GM23338 (cell line): ENCODE measurements around the gene FOXF1. TPM values are rescaled to one million over a fixed set of nuclear protein-coding genes. Genes with fewer than 3 reads are reported as not detected.

Experiments used
- ATAC-seq: fragments of 200-7000 bp; cut with Tn5 transposase; 3 replicates; pipeline ENCODE4 v1.9.1; 2020
- DNase-seq: peaks from one replicate; pipeline ENCODE4 v3.0.0-alpha.2; 2015; ENCODE audit warnings: low spot score
- H2AFZ ChIP-seq: fragments of 200-600 bp; sonication (generic); 2 replicates; pipeline ENCODE4 v1.8.0; 2016; ENCODE audit warnings: antibody characterized with exemption, mild to moderate bottlenecking, moderate library complexity
- H3F3A ChIP-seq: fragments of 200-600 bp; sonication (generic); replicated peaks from 2 replicates; pipeline ENCODE4 v1.8.0; 2017; ENCODE audit warnings: antibody characterized with exemption, mixed run types, low read depth
- H3K27ac ChIP-seq: fragments of 200-600 bp; sonication (generic); 2 replicates; pipeline ENCODE4 v1.6.1; 2016; ENCODE audit warnings: low read depth
- H3K27me3 ChIP-seq: fragments of 200-600 bp; sonication (generic); 2 replicates; pipeline ENCODE4 v1.8.0; 2016; ENCODE audit warnings: mild to moderate bottlenecking, mixed run types, moderate library complexity; ENCODE audit not compliant: insufficient read depth
- H3K36me3 ChIP-seq: fragments of 200-600 bp; sonication (generic); 2 replicates; pipeline ENCODE4 v1.8.0; 2016; ENCODE audit warnings: mild to moderate bottlenecking; ENCODE audit not compliant: insufficient read depth
- H3K4me1 ChIP-seq: fragments of 200-600 bp; sonication (generic); 2 replicates; pipeline ENCODE4 v1.8.0; 2016; ENCODE audit warnings: mild to moderate bottlenecking, moderate library complexity; ENCODE audit not compliant: insufficient read depth
- H3K4me2 ChIP-seq: fragments of 200-600 bp; sonication (generic); 2 replicates; pipeline ENCODE4 v1.7.1; 2017; ENCODE audit warnings: mixed run types
- H3K4me3 ChIP-seq: fragments of 200-600 bp; sonication (generic); 2 replicates; pipeline ENCODE4 v1.6.1; 2016; ENCODE audit warnings: mixed run types
- H3K79me2 ChIP-seq: fragments of 200-600 bp; sonication (generic); replicated peaks from 2 replicates; pipeline ENCODE4 v1.8.0; 2017; ENCODE audit warnings: mild to moderate bottlenecking; ENCODE audit not compliant: insufficient read depth
- H3K9me2 ChIP-seq: fragments of 200-600 bp; sonication (generic); 2 replicates; pipeline ENCODE4 v1.8.0; 2017; ENCODE audit not compliant: insufficient read depth
- H4K20me1 ChIP-seq: fragments of 200-600 bp; sonication (generic); replicated peaks from 2 replicates; pipeline ENCODE4 v1.8.0; 2017; ENCODE audit warnings: mild to moderate bottlenecking; ENCODE audit not compliant: insufficient read depth
- H3K27ac Mint-ChIP-seq: 2 replicates; pipeline ENCODE4 v1.8.0; 2020; ENCODE audit warnings: inconsistent platforms, mild to moderate bottlenecking, moderate library complexity, mixed read lengths
- H3K27me3 Mint-ChIP-seq: 3 replicates; pipeline ENCODE4 v1.8.0; 2022; ENCODE audit warnings: low read depth, mild to moderate bottlenecking, moderate library complexity, mixed read lengths, inconsistent platforms; ENCODE audit not compliant: insufficient read depth, poor library complexity
- H3K36me3 Mint-ChIP-seq: 3 replicates; pipeline ENCODE4 v1.8.0; 2021; ENCODE audit warnings: low read depth, mild to moderate bottlenecking, inconsistent platforms, moderate library complexity, mixed read lengths
- H3K4me1 Mint-ChIP-seq: 3 replicates; pipeline ENCODE4 v1.8.0; 2020; ENCODE audit warnings: mild to moderate bottlenecking, inconsistent platforms, mixed read lengths
- H3K4me3 Mint-ChIP-seq: 3 replicates; pipeline ENCODE4 v1.8.0; 2021; ENCODE audit warnings: moderate library complexity, mild to moderate bottlenecking, inconsistent platforms, mixed read lengths
- H3K9me3 Mint-ChIP-seq: 3 replicates; pipeline ENCODE4 v1.8.0; 2020; ENCODE audit warnings: moderate library complexity, mild to moderate bottlenecking, inconsistent platforms, mixed read lengths
- CREB1 ChIP-seq: fragments of 250-450 bp; sonication (Bioruptor Pico); IDR thresholded peaks from 2 replicates; pipeline ENCODE4 v1.5.0; 2020; ENCODE audit warnings: low read depth, mild to moderate bottlenecking, moderate library complexity
- EZH2 ChIP-seq: fragments of 200-600 bp; sonication (generic); IDR thresholded peaks from one replicate; pipeline ENCODE4 v1.8.0; 2017; ENCODE audit warnings: antibody characterized with exemption, mild to moderate bottlenecking, low read depth; ENCODE audit not compliant: unreplicated experiment
- JUNB ChIP-seq: IDR thresholded peaks from one replicate; pipeline ENCODE4 v1.6.1; 2016; ENCODE audit warnings: antibody characterized with exemption; ENCODE audit not compliant: unreplicated experiment
- NANOG ChIP-seq: IDR thresholded peaks from 2 replicates; pipeline ENCODE4 v1.6.1; 2016; ENCODE audit warnings: antibody characterized with exemption, borderline replicate concordance
- POLR2AphosphoS5 ChIP-seq: IDR thresholded peaks from 2 replicates; pipeline ENCODE4 v1.6.1; 2016; ENCODE audit warnings: antibody characterized with exemption, low read depth
- STAT1 ChIP-seq: IDR thresholded peaks from one replicate; pipeline ENCODE4 v1.6.1; 2016; ENCODE audit warnings: antibody characterized with exemption; ENCODE audit not compliant: unreplicated experiment
- polyA plus RNA-seq: library from polyadenylated mRNA; unstranded; fragments of >200 nt; fragmentation: Nextera tagmentation; extraction: Ambion mirVana; gene quantifications from 2 replicates; pipeline ENCODE4 v1.2.1, GENCODE V29; 2016
- total RNA-seq: library from RNA; depleted of rRNA; stranded (reverse); fragments of >200 nt; shearing (Covaris generic); gene quantifications from 2 replicates; pipeline ENCODE4 v1.2.3, GENCODE V29; 2014
- TF ChIP-seq, protein P1 (sequence below): IDR thresholded peaks from one replicate; pipeline ENCODE4 v1.6.1; 2018; ENCODE audit warnings: antibody characterized with exemption; ENCODE audit not compliant: unreplicated experiment
- TF ChIP-seq, protein P2 (sequence below), 2 experiments: fragments of 200-600 bp in 1 of 2; sonication (generic) in 1 of 2; conservative IDR thresholded peaks; 2 replicates each; pipeline versions ENCODE4 v1.5.1 to v1.6.1; 2016 to 2017; ENCODE audit warnings: antibody characterized with exemption in 2 of 2, low read depth in 2 of 2, mild to moderate bottlenecking in 2 of 2, moderate library complexity in 1 of 2
- TF ChIP-seq, protein P3 (sequence below): IDR thresholded peaks from 2 replicates; pipeline ENCODE4 v1.6.1; 2016; ENCODE audit warnings: antibody characterized with exemption

The FOXF1 gene
- total and polyA plus RNA-seq, 2 experiments from 2014 or later, result 0.10 to 0.15 TPM

DNA sequence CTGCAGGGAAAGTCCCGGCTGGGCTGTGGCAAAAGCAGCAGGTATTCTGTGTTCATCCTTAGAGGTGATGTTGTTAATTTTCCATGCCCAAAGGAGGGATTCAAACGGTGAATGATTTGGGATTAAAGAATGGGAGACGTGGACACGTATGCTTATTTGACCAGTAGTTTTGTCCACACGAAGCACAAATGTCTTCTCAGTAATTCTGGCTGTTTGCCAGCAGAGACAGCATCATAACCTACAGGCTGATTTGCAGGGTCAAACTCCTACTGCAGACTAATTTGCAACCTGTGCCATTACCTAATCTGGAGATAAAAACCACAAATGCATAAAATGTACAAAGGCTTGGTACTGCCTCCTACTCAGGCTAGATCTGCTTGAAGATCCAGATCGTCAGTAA, 30.6 kb downstream of the FOXF1 start:
- no peaks in the 10 kb centered on the region for H3K4me1 Mint-ChIP-seq
- Histone ChIP-seq H4K20me1 (no peaks in the 10 kb centered on the region), H3K9me2 (no peaks in the 10 kb centered on the region), H3K79me2 (no peaks in the 10 kb centered on the region), H3K4me2 (no peak overlapping the region), H3F3A (no peaks in the 10 kb centered on the region), H2AFZ (no peak overlapping the region), H3K27ac (no peak overlapping the region), H3K4me3 (no peak overlapping the region), H3K4me1 (no peaks in the 10 kb centered on the region), H3K36me3 (no peaks in the 10 kb centered on the region; the same call in 1 of the 2 replicates), H3K27me3 (no peaks in the 10 kb centered on the region)
- peaks cover 10% of the 10 kb centered on the region; the same call in 2 of the 3 replicates for H3K36me3 Mint-ChIP-seq
- H3K4me3 Mint-ChIP-seq, result no peak overlapping the region
- DNase-seq (no peak), ATAC-seq (no peak)
- H3K27ac Mint-ChIP-seq, result no peak overlapping the region
- H3K27me3 Mint-ChIP-seq, result peaks cover 3% of the 10 kb centered on the region
- TF ChIP-seq, protein P1, sequence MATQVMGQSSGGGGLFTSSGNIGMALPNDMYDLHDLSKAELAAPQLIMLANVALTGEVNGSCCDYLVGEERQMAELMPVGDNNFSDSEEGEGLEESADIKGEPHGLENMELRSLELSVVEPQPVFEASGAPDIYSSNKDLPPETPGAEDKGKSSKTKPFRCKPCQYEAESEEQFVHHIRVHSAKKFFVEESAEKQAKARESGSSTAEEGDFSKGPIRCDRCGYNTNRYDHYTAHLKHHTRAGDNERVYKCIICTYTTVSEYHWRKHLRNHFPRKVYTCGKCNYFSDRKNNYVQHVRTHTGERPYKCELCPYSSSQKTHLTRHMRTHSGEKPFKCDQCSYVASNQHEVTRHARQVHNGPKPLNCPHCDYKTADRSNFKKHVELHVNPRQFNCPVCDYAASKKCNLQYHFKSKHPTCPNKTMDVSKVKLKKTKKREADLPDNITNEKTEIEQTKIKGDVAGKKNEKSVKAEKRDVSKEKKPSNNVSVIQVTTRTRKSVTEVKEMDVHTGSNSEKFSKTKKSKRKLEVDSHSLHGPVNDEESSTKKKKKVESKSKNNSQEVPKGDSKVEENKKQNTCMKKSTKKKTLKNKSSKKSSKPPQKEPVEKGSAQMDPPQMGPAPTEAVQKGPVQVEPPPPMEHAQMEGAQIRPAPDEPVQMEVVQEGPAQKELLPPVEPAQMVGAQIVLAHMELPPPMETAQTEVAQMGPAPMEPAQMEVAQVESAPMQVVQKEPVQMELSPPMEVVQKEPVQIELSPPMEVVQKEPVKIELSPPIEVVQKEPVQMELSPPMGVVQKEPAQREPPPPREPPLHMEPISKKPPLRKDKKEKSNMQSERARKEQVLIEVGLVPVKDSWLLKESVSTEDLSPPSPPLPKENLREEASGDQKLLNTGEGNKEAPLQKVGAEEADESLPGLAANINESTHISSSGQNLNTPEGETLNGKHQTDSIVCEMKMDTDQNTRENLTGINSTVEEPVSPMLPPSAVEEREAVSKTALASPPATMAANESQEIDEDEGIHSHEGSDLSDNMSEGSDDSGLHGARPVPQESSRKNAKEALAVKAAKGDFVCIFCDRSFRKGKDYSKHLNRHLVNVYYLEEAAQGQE, result no peak
- no peak for TF ChIP-seq JUNB
- no peak for TF ChIP-seq CREB1
- TF ChIP-seq EZH2, result no peak
- TF ChIP-seq POLR2AphosphoS5, result no peak
- TF ChIP-seq, protein P2, sequence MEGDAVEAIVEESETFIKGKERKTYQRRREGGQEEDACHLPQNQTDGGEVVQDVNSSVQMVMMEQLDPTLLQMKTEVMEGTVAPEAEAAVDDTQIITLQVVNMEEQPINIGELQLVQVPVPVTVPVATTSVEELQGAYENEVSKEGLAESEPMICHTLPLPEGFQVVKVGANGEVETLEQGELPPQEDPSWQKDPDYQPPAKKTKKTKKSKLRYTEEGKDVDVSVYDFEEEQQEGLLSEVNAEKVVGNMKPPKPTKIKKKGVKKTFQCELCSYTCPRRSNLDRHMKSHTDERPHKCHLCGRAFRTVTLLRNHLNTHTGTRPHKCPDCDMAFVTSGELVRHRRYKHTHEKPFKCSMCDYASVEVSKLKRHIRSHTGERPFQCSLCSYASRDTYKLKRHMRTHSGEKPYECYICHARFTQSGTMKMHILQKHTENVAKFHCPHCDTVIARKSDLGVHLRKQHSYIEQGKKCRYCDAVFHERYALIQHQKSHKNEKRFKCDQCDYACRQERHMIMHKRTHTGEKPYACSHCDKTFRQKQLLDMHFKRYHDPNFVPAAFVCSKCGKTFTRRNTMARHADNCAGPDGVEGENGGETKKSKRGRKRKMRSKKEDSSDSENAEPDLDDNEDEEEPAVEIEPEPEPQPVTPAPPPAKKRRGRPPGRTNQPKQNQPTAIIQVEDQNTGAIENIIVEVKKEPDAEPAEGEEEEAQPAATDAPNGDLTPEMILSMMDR (conservative IDR thresholded peaks at IDR 0.05; ENCODE audit: low read depth in 2 of 2), result no peak
- TF ChIP-seq, protein P3, sequence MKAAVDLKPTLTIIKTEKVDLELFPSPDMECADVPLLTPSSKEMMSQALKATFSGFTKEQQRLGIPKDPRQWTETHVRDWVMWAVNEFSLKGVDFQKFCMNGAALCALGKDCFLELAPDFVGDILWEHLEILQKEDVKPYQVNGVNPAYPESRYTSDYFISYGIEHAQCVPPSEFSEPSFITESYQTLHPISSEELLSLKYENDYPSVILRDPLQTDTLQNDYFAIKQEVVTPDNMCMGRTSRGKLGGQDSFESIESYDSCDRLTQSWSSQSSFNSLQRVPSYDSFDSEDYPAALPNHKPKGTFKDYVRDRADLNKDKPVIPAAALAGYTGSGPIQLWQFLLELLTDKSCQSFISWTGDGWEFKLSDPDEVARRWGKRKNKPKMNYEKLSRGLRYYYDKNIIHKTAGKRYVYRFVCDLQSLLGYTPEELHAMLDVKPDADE, result no peak
- no peaks in the 10 kb centered on the region for H3K9me3 Mint-ChIP-seq

DNA sequence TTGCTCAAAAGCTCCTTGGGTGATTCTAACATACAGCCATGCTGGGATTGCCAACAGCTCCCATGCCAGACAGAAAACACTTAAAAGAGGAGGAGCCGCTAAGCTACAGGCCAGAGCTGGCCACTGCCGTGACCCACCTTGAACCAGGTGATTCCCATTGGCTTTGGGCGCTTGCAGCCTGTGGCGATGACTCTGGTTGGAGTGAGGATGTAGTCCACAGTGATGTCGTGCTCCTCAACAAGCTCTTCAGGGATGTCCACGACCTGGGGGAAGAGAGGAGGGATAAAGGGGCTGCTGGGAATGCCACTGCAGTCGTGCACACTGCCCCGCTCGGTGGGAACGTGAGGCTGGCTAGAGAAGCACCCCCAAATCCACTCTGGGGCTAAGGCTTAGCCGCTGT, 31.2 kb downstream of the FOXF1 start:
- Mint-ChIP-seq H3K27me3 (peaks cover 3% of the 10 kb centered on the region), H3K9me3 (no peaks in the 10 kb centered on the region), H3K4me1 (no peaks in the 10 kb centered on the region), H3K27ac (no peak overlapping the region), H3K4me3 (no peak overlapping the region), H3K36me3 (peaks cover 10% of the 10 kb centered on the region; the same call in 2 of the 3 replicates)
- Histone ChIP-seq H3F3A (no peaks in the 10 kb centered on the region), H3K79me2 (no peaks in the 10 kb centered on the region), H3K4me1 (no peaks in the 10 kb centered on the region), H3K27me3 (no peaks in the 10 kb centered on the region), H4K20me1 (no peaks in the 10 kb centered on the region), H2AFZ (no peak overlapping the region), H3K4me2 (no peak overlapping the region), H3K4me3 (no peak overlapping the region), H3K36me3 (no peaks in the 10 kb centered on the region; the same call in 1 of the 2 replicates), H3K9me2 (no peaks in the 10 kb centered on the region), H3K27ac (no peak overlapping the region)
- ATAC-seq (no peak), DNase-seq (no peak)
- TF ChIP-seq STAT1 (no peak), POLR2AphosphoS5 (no peak), CREB1 (no peak), NANOG (no peak)
- TF ChIP-seq, protein P2 (conservative IDR thresholded peaks at IDR 0.05; ENCODE audit: low read depth in 2 of 2), result no peak
